CD4-positive, CD25-positive, alpha-beta regulatory T cell (primary cell): ENCODE data around the gene CDH11. TPM values are rescaled to one million over a fixed set of nuclear protein-coding genes. Genes with fewer than 3 reads are reported as not detected.

Experiments
- ATAC-seq, 2 donors: fragments of 150-1000 bp; cut with Tn5 transposase; one replicate each; pipeline ENCODE4 v1.10.0; 2021; ENCODE audit warnings: low read depth in 2 of 2, moderate number of reproducible peaks in 2 of 2, moderate library complexity in 1 of 2
- DNase-seq, 3 donors: peaks; one replicate each; pipeline versions ENCODE4 v3.0.0 to v3.0.0-alpha.2; 2012 to 2022; ENCODE audit warnings: mixed read lengths in 1 of 3
- H3K27ac ChIP-seq: one replicate; pipeline ENCODE4 v1.7.0; 2013; ENCODE audit warnings: mild to moderate bottlenecking, low read length; ENCODE audit not compliant: insufficient read depth, poor library complexity, severe bottlenecking
- H3K27me3 ChIP-seq: one replicate; pipeline ENCODE4 v1.7.0; 2013; ENCODE audit warnings: low read length; ENCODE audit not compliant: control insufficient read depth, insufficient read depth
- H3K36me3 ChIP-seq: one replicate; pipeline ENCODE4 v1.7.0; 2013; ENCODE audit warnings: mild to moderate bottlenecking, low read length, moderate library complexity; ENCODE audit not compliant: control insufficient read depth, insufficient read depth
- H3K4me1 ChIP-seq: 2 replicates; pipeline ENCODE4 v1.7.0; 2013; ENCODE audit warnings: mild to moderate bottlenecking, low read length; ENCODE audit not compliant: insufficient read depth, control insufficient read depth, poor library complexity, severe bottlenecking
- H3K4me3 ChIP-seq: one replicate; pipeline ENCODE4 v1.7.0; 2013; ENCODE audit warnings: low read depth, mild to moderate bottlenecking, low read length, moderate library complexity
- H3K9me3 ChIP-seq, 2 experiments: 1 replicate in 1 of 2; 2 replicates in 1 of 2; pipeline ENCODE4 v1.7.0; 2013; ENCODE audit warnings: low read length in 2 of 2, mild to moderate bottlenecking in 1 of 2, moderate library complexity in 1 of 2; ENCODE audit not compliant: control insufficient read depth in 2 of 2
- H3K27ac Mint-ChIP-seq, 3 donors: one replicate each; pipeline ENCODE4 v1.8.0; 2020 to 2022; ENCODE audit warnings: mild to moderate bottlenecking in 3 of 3, mixed read lengths in 3 of 3, moderate library complexity in 2 of 3
- H3K27me3 Mint-ChIP-seq: one replicate; pipeline ENCODE4 v1.8.0; 2022; ENCODE audit warnings: mild to moderate bottlenecking, mixed read lengths
- H3K36me3 Mint-ChIP-seq: one replicate; pipeline ENCODE4 v1.8.0; 2020; ENCODE audit warnings: mixed read lengths
- H3K4me1 Mint-ChIP-seq, 4 donors: one replicate each; pipeline ENCODE4 v1.8.0; 2020 to 2022; ENCODE audit warnings: mixed read lengths in 4 of 4, mild to moderate bottlenecking in 1 of 4
- H3K4me3 Mint-ChIP-seq, 4 donors: one replicate each; pipeline ENCODE4 v1.8.0; 2020 to 2022; ENCODE audit warnings: mild to moderate bottlenecking in 4 of 4, mixed read lengths in 4 of 4, moderate library complexity in 3 of 4
- H3K9me3 Mint-ChIP-seq, 7 donors: one replicate each; pipeline ENCODE4 v1.8.0; 2020 to 2022; ENCODE audit warnings: mixed read lengths in 7 of 7, mild to moderate bottlenecking in 3 of 7, moderate library complexity in 2 of 7
- polyA plus RNA-seq, 4 donors: library from polyadenylated mRNA; unstranded; fragments of 300-500 nt; fragmentation: Illumina TruSeq; gene quantifications; one replicate each; pipeline ENCODE4 v1.2.3, GENCODE V29; 2021
- total RNA-seq: library from RNA; stranded (reverse); gene quantifications from one replicate; pipeline ENCODE4 v1.2.3, GENCODE V29; 2022

The CDH11 gene
- total and polyA plus RNA-seq, 5 donors from 2014 or later, result not detected

- H3K9me3 Mint-ChIP-seq, result peaks cover 6 to 16% (median 8%) of the 10 kb centered on the region in 7 donors
- no peaks in the 10 kb centered on the region for H3K9me3 ChIP-seq
- H3K4me1 ChIP-seq, result no peaks in the 10 kb centered on the region
- no peaks in the 10 kb centered on the region for H3K27me3 Mint-ChIP-seq
- ATAC-seq (no peak), DNase-seq (no peak)
- no peak overlapping the region for H3K27ac Mint-ChIP-seq
- no peak overlapping the region for H3K4me3 ChIP-seq
- H3K27ac ChIP-seq, result no peak overlapping the region
- no peaks in the 10 kb centered on the region for H3K27me3 ChIP-seq
- no peak overlapping the region for H3K4me3 Mint-ChIP-seq
- H3K4me1 Mint-ChIP-seq, result no peaks in the 10 kb centered on the region
- no peaks in the 10 kb centered on the region for H3K36me3 Mint-ChIP-seq
- H3K36me3 ChIP-seq, result no peaks in the 10 kb centered on the region
Measured at GRCh38 chr16:65075877-65076276, 46.0 kb downstream of the CDH11 start.

GRCh38 chr16:65071433-65072311, 50.2 kb downstream of the CDH11 start:
- DNase-seq (no peak), ATAC-seq (no peak)
- Histone ChIP-seq H3K4me3 (no peak overlapping the region), H3K27ac (no peak overlapping the region), H3K27me3 (no peaks in the 10 kb centered on the region), H3K36me3 (no peaks in the 10 kb centered on the region), H3K4me1 (no peaks in the 10 kb centered on the region), H3K9me3 (no peaks in the 10 kb centered on the region)
- no peaks in the 10 kb centered on the region for H3K4me1 Mint-ChIP-seq
- no peak overlapping the region for H3K27ac Mint-ChIP-seq
- no peaks in the 10 kb centered on the region for H3K27me3 Mint-ChIP-seq
- no peak overlapping the region for H3K4me3 Mint-ChIP-seq
- peaks cover 3 to 13% (median 7%) of the 10 kb centered on the region in 7 donors for H3K9me3 Mint-ChIP-seq
- no peaks in the 10 kb centered on the region for H3K36me3 Mint-ChIP-seq

GRCh38 chr16:65070831-65071432, 50.9 kb downstream of the CDH11 start:
- no peaks in the 10 kb centered on the region for H3K27me3 Mint-ChIP-seq

GRCh38 chr16:65069766-65070165, 52.1 kb downstream of the CDH11 start:
- Mint-ChIP-seq H3K27me3 (no peaks in the 10 kb centered on the region), H3K36me3 (no peaks in the 10 kb centered on the region), H3K4me1 (no peaks in the 10 kb centered on the region), H3K27ac (no peak overlapping the region), H3K9me3 (peaks cover 2 to 15% (median 7%) of the 10 kb centered on the region in 7 donors), H3K4me3 (no peak overlapping the region)
- Histone ChIP-seq H3K27ac (no peak overlapping the region), H3K9me3 (no peaks in the 10 kb centered on the region), H3K36me3 (no peaks in the 10 kb centered on the region), H3K27me3 (no peaks in the 10 kb centered on the region), H3K4me1 (no peaks in the 10 kb centered on the region), H3K4me3 (no peak overlapping the region)
- ATAC-seq, result no peak
- DNase-seq, result no peak

More at GRCh38 chr16:65070831-65071432, 50.9 kb downstream of the CDH11 start:
- Histone ChIP-seq H3K27ac (no peak overlapping the region), H3K4me3 (no peak overlapping the region), H3K27me3 (no peaks in the 10 kb centered on the region), H3K4me1 (no peaks in the 10 kb centered on the region), H3K9me3 (no peaks in the 10 kb centered on the region), H3K36me3 (no peaks in the 10 kb centered on the region)
- no peaks in the 10 kb centered on the region for H3K36me3 Mint-ChIP-seq
- H3K9me3 Mint-ChIP-seq, result peaks cover 3 to 15% (median 8%) of the 10 kb centered on the region in 7 donors
- no peak for DNase-seq
- no peaks in the 10 kb centered on the region for H3K4me1 Mint-ChIP-seq
- H3K4me3 Mint-ChIP-seq, result no peak overlapping the region
- ATAC-seq, result no peak
- H3K27ac Mint-ChIP-seq, result no peak overlapping the region

- Mint-ChIP-seq H3K4me3 (no peak overlapping the region), H3K9me3 (peaks cover 0 to 15% (median 6%) of the 10 kb centered on the region in 7 donors), H3K4me1 (no peaks in the 10 kb centered on the region), H3K27me3 (no peaks in the 10 kb centered on the region), H3K27ac (no peak overlapping the region), H3K36me3 (no peaks in the 10 kb centered on the region)
- Histone ChIP-seq H3K4me3 (no peak overlapping the region), H3K9me3 (no peaks in the 10 kb centered on the region), H3K4me1 (no peaks in the 10 kb centered on the region), H3K27ac (no peak overlapping the region), H3K36me3 (no peaks in the 10 kb centered on the region), H3K27me3 (no peaks in the 10 kb centered on the region)
- DNase-seq (no peak), ATAC-seq (no peak)
Measured at GRCh38 chr16:65069065-65069464, 52.8 kb downstream of the CDH11 start.

- Mint-ChIP-seq H3K4me3 (no peak overlapping the region), H3K9me3 (peaks cover 0 to 16% (median 6%) of the 10 kb centered on the region in 7 donors), H3K27me3 (no peaks in the 10 kb centered on the region), H3K27ac (no peak overlapping the region), H3K4me1 (no peaks in the 10 kb centered on the region), H3K36me3 (no peaks in the 10 kb centered on the region)
- no peaks in the 10 kb centered on the region for H3K4me1 ChIP-seq
- no peak overlapping the region for H3K27ac ChIP-seq
- DNase-seq, result no peak
- no peaks in the 10 kb centered on the region for H3K9me3 ChIP-seq
- H3K4me3 ChIP-seq, result no peak overlapping the region
- H3K27me3 ChIP-seq, result no peaks in the 10 kb centered on the region
- H3K36me3 ChIP-seq, result no peaks in the 10 kb centered on the region
- no peak for ATAC-seq
Measured at GRCh38 chr16:65068151-65068740, 53.6 kb downstream of the CDH11 start.

- ATAC-seq (no peak), DNase-seq (no peak)
- Histone ChIP-seq H3K27ac (no peak overlapping the region), H3K27me3 (no peaks in the 10 kb centered on the region), H3K4me1 (no peaks in the 10 kb centered on the region), H3K36me3 (no peaks in the 10 kb centered on the region), H3K9me3 (no peaks in the 10 kb centered on the region), H3K4me3 (no peak overlapping the region)
- H3K36me3 Mint-ChIP-seq, result no peaks in the 10 kb centered on the region
- H3K4me3 Mint-ChIP-seq, result no peak overlapping the region
- H3K4me1 Mint-ChIP-seq, result no peaks in the 10 kb centered on the region
- no peak overlapping the region for H3K27ac Mint-ChIP-seq
- no peaks in the 10 kb centered on the region for H3K27me3 Mint-ChIP-seq
- peaks cover 0 to 22% (median 6%) of the 10 kb centered on the region in 7 donors for H3K9me3 Mint-ChIP-seq
Measured at GRCh38 chr16:65066651-65067050, 55.2 kb downstream of the CDH11 start.
